Stomach (tissue), 4 donors: Measurements from ENCODE around the gene FRG2C.
"Not testable (repeated sequence)": the region's sequence is repeated elsewhere in the genome, so short reads cannot be mapped to it uniquely, and the experiment has no call there.

Experiments
- EP300 ChIP-seq: sonication (generic); formaldehyde crosslinking; IDR thresholded peaks from one replicate; pipeline ENCODE4 v1.6.1; 2017; ENCODE audit warnings: antibody characterized with exemption
- POLR2AphosphoS5 ChIP-seq, 3 donors: sonication (generic); formaldehyde crosslinking; IDR thresholded peaks; one replicate each; pipeline ENCODE4 v1.6.1; 2016; ENCODE audit warnings: antibody characterized with exemption in 3 of 3
- TF ChIP-seq, protein P1 (sequence below), 7 experiments: fragments of 450-650 bp in 4 of 7; fragments of 200-600 bp in 3 of 7; sonication (generic) in 3 of 7; IDR thresholded peaks; one replicate each; pipeline ENCODE4 v1.5.1; 2016 to 2019; ENCODE audit warnings: antibody characterized with exemption in 7 of 7, control low read depth in 2 of 7, mild to moderate bottlenecking in 1 of 7

DNA sequence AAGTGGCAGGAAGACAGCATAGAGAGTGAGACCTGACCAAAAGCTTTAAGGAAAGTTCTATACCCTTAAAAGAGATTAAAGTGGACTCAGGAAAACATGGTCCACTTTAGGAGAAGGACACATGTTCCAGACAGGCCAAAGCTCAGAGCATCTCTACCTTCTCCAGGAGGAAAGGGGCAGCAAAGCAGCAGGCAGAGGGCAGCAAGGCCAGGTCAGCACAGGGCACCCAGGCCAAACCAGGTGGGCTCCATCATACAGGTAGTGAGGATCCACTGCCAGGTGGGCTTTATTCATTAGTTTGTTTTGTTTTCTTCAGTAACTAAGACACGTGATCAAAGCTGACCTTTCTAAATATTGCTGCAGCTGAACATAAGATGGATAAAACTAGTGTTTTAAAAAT lies 19.8 kb downstream of the FRG2C start:
- TF ChIP-seq, protein P1, sequence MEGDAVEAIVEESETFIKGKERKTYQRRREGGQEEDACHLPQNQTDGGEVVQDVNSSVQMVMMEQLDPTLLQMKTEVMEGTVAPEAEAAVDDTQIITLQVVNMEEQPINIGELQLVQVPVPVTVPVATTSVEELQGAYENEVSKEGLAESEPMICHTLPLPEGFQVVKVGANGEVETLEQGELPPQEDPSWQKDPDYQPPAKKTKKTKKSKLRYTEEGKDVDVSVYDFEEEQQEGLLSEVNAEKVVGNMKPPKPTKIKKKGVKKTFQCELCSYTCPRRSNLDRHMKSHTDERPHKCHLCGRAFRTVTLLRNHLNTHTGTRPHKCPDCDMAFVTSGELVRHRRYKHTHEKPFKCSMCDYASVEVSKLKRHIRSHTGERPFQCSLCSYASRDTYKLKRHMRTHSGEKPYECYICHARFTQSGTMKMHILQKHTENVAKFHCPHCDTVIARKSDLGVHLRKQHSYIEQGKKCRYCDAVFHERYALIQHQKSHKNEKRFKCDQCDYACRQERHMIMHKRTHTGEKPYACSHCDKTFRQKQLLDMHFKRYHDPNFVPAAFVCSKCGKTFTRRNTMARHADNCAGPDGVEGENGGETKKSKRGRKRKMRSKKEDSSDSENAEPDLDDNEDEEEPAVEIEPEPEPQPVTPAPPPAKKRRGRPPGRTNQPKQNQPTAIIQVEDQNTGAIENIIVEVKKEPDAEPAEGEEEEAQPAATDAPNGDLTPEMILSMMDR (IDR thresholded peaks at IDR 0.05) = not testable (repeated sequence)
- TF ChIP-seq POLR2AphosphoS5 (IDR thresholded peaks at IDR 0.05); EP300: not testable (repeated sequence)
